Peyer's patch (tissue), 4 donors: ENCODE data around the gene ULK2. TPM values are rescaled to one million over a fixed set of nuclear protein-coding genes. Genes with fewer than 3 reads are reported as not detected.

ENCODE experiments used
- DNase-seq, 3 donors: peaks; one replicate each; pipeline ENCODE4 v3.0.0-alpha.2; 2017 to 2019
- H3K27ac ChIP-seq, 4 donors: fragments of 200-600 bp; sonication (generic); one replicate each; pipeline ENCODE4 v1.5.1; 2016 to 2019
- H3K27me3 ChIP-seq, 2 donors: fragments of 200-600 bp; sonication (generic); one replicate each; pipeline ENCODE4 v1.5.1; 2019
- H3K36me3 ChIP-seq, 3 donors: fragments of 200-600 bp; sonication (generic); one replicate each; pipeline ENCODE4 v1.5.1; 2016 to 2019
- H3K4me1 ChIP-seq, 4 donors: fragments of 200-600 bp; sonication (generic); one replicate each; pipeline ENCODE4 v1.5.1; 2016 to 2019
- H3K4me3 ChIP-seq, 4 donors: fragments of 200-600 bp; sonication (generic); 1 replicate in 3 of 4; 2 replicates in 1 of 4; pipeline ENCODE4 v1.5.1; 2016 to 2019; ENCODE audit warnings: mild to moderate bottlenecking in 1 of 4
- H3K9me3 ChIP-seq, 4 donors: fragments of 200-600 bp; sonication (generic); one replicate each; pipeline ENCODE4 v1.5.1; 2016 to 2019; ENCODE audit warnings: mild to moderate bottlenecking in 1 of 4
- POLR2A ChIP-seq, 2 donors: fragments of 450-650 bp; IDR thresholded peaks; one replicate each; pipeline ENCODE4 v1.5.1; 2017; ENCODE audit warnings: antibody characterized with exemption in 2 of 2, mild to moderate bottlenecking in 2 of 2, moderate library complexity in 2 of 2
- total RNA-seq, 4 donors: library from RNA; depleted of rRNA; stranded (reverse); fragments of >200 nt; gene quantifications; one replicate each; pipeline ENCODE4 v1.1.0, GENCODE V29; 2016
- TF ChIP-seq, protein P1 (sequence below), 6 experiments: fragments of 450-650 bp in 4 of 6; fragments of 200-600 bp in 2 of 6; sonication (generic) in 1 of 6; IDR thresholded peaks; one replicate each; pipeline ENCODE4 v1.5.1; 2017 to 2019; ENCODE audit warnings: antibody characterized with exemption in 6 of 6, mild to moderate bottlenecking in 3 of 6, moderate library complexity in 1 of 6

ULK2 gene
- total RNA-seq, 4 donors from 2014 or later, result 2.8 to 8.8 (median 5.3) TPM

DNA sequence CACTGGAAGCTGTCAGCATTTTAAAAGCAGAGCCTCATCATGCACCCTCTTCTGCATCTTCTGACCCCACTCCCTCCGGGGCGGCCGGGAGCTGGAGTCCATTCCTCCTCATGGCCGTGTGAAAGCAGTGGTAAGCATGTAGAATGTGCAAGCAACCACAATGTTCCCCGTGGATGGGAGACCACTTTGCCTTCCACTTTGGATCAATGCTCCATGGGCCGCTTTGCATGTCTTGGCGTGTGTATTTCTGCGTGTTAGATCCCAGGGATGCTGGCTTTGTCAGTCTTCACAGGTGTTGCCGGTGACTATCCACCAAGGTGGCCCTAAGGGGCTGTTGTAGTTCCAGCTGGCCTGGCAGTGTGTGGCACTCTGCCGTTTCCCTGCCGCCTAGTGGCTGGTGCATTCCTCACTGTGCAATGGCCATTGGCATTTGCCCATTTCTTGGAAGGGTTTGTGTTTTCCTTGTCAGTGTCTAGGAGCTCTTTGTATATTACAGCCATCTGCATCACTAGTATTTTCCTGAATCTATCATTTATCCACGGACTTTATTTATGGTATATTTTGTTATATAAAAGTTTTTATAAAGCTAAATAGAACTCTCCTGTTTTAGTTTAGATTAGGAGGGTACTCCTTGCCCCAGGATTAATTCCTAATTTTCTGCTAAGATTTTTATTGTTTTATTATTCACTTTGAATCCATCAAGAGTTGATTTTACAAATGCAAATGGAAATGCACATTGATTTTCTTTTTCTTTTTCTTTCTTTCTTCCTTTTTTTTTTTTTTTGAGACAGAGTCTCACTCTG is 113.9 kb downstream of the ULK2 start:
- Histone ChIP-seq H3K9me3 (no peaks in the 10 kb centered on the region), H3K36me3 (no peaks in the 10 kb centered on the region), H3K4me1 (peaks cover 0 to 11% (median 6%) of the 10 kb centered on the region in 4 donors), H3K27ac (peak overlapping the region in 2 of 4 donors; percentile 20 to 67), H3K4me3 (no peak overlapping the region), H3K27me3 (no peaks in the 10 kb centered on the region)
- DNase-seq, result peak in 2 of 3 donors; percentile 67 to 72
- TF ChIP-seq POLR2A (IDR thresholded peaks at IDR 0.05), result no peak
- TF ChIP-seq, protein P1, sequence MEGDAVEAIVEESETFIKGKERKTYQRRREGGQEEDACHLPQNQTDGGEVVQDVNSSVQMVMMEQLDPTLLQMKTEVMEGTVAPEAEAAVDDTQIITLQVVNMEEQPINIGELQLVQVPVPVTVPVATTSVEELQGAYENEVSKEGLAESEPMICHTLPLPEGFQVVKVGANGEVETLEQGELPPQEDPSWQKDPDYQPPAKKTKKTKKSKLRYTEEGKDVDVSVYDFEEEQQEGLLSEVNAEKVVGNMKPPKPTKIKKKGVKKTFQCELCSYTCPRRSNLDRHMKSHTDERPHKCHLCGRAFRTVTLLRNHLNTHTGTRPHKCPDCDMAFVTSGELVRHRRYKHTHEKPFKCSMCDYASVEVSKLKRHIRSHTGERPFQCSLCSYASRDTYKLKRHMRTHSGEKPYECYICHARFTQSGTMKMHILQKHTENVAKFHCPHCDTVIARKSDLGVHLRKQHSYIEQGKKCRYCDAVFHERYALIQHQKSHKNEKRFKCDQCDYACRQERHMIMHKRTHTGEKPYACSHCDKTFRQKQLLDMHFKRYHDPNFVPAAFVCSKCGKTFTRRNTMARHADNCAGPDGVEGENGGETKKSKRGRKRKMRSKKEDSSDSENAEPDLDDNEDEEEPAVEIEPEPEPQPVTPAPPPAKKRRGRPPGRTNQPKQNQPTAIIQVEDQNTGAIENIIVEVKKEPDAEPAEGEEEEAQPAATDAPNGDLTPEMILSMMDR (IDR thresholded peaks at IDR 0.05), result peak in 4 of 6 experiments; percentile 30 to 73 (median 60)

DNA sequence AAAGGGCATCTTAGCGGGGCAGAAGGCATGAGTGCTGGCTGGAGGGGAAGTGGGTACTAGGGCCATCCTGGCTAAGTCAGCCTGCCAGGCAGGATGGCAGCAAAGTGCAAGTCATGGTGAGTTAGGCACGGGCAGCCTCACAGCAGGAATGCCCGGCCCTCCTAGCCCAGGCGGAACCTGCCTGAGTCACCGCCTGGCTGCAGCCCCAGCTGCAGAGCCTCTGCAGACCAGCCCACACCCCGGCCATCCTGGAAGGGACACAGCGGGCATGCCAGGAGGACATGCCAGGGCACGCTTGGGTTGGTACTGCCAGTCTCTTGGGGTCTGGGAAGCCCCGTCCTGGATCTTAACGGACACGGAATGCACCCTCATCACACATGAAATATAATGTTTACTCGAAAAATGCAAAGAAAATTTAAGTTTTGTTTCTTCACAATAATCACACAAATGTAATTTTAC is 114.7 kb downstream of the ULK2 start:
- peak overlapping the region in 3 of 4 donors; percentile 20 to 67 (median 49) for H3K27ac ChIP-seq
- TF ChIP-seq POLR2A (IDR thresholded peaks at IDR 0.05), result peak; percentile 30 to 31
- TF ChIP-seq, protein P1 (IDR thresholded peaks at IDR 0.05), result peak in 2 of 6 experiments; percentile 10 to 15
- peak in 2 of 3 donors; percentile 84 to 85 for DNase-seq

DNA sequence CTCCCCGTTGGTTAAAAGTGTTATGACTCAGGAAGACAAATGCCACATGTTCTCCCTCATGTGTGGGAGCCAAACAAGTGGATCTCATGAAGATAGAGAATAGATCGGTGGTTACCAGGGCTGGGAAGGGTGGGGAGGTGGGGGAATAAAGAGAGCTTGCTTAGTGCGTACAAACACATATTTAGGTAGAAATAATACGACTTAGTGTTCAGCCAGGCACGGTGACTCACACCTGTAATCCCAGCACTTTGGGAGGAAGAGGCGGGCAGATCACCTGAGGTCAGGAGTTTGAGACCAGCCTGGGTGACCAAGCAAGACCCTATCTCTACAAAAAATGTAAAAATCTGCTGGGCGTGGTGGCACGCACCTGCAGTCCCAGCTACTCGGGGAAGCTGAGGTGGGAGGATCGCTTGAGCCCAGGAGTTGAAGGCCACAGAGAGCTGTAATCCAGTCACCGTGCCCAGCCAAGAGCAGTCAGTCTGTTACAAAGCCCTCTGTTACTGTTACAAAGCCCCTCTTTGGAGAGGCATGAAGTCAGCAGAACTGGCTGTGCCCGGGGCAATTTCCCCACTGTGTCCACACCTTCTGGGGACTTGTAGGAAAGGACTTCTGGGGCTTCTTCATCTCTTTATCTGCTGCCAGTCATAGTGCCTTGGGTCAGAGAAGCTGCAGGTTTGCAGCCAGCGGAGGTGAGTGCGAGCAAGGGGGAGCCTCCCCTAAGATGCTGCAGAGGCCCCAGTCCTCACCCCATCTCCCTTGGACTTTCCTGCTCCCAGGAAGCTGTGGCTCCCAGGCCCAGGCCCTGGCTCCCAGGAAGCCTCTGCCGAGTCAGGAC is 115.3 kb downstream of the ULK2 start:
- TF ChIP-seq, protein P1 (IDR thresholded peaks at IDR 0.05), result no peak
- TF ChIP-seq POLR2A (IDR thresholded peaks at IDR 0.05), result no peak
- H3K27me3 ChIP-seq, result no peaks in the 10 kb centered on the region
- no peak for DNase-seq
- peak overlapping the region in 3 of 4 donors; percentile 20 to 67 (median 49) for H3K27ac ChIP-seq
- peaks cover 0 to 23% (median 6%) of the 10 kb centered on the region in 4 donors for H3K4me1 ChIP-seq
- H3K4me3 ChIP-seq, result no peak overlapping the region
- H3K36me3 ChIP-seq, result no peaks in the 10 kb centered on the region
- H3K9me3 ChIP-seq, result no peaks in the 10 kb centered on the region

More for the DNA sequence above, 114.7 kb downstream of the ULK2 start:
- Histone ChIP-seq H3K27me3 (no peaks in the 10 kb centered on the region), H3K4me3 (no peak overlapping the region), H3K4me1 (peaks cover 0 to 19% (median 6%) of the 10 kb centered on the region in 4 donors), H3K36me3 (no peaks in the 10 kb centered on the region), H3K9me3 (no peaks in the 10 kb centered on the region)

DNA sequence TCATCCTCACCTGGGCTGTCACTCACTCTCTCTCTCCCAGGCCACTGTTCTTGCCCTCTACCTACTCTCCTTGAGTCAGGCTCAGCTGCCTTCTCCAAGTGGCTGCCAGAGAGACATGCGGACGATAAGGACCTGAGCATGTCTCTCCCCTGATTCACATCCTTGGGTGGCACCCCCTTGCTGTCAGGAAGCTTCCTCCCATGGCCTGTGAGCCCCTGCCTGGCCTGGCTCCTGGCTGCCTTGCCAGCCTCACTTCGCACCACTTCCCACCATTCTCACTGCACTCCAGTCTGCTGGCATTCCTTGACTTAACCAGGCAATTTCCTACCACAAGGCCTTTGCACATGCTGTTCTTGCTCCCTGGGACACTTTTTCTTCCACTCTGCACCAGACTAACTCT is 116.9 kb downstream of the ULK2 start:
- H3K4me1 ChIP-seq, result peaks cover 0 to 28% (median 6%) of the 10 kb centered on the region in 4 donors
- TF ChIP-seq, protein P1 (IDR thresholded peaks at IDR 0.05), result no peak
- no peak for TF ChIP-seq POLR2A (IDR thresholded peaks at IDR 0.05)
- H3K27me3 ChIP-seq, result no peaks in the 10 kb centered on the region
- peak in 1 of 3 donors; percentile 26 for DNase-seq
- H3K36me3 ChIP-seq, result no peaks in the 10 kb centered on the region
- H3K9me3 ChIP-seq, result no peaks in the 10 kb centered on the region
- no peak overlapping the region for H3K27ac ChIP-seq
- H3K4me3 ChIP-seq, result no peak overlapping the region

DNA sequence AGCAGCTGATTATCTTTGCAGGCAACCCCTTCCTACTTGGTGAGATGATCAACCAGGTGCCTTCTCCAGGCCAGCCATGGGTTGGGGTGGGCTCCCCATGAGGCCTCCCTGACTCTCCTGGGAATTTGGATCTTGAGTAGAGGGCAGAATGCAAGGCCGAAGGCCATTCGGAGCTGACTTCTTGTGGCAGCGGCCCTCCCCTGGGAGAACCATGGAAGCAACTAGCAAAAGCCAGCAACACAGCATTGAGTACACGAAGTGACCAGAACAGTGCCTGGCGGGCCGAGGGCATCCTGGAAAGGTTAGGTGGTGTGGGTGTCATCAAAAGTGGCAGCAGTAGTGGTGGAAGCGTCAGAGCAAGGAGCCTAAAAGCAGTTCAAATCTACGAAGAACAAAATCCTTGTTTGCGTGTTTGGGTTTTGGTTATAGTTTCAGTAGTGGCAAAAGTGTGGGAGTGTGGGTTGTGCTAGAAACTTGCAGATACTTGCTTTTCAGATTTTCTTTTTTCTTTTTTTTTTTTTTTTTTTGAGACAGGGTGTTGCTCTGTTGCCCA is 117.6 kb downstream of the ULK2 start:
- no peaks in the 10 kb centered on the region for H3K9me3 ChIP-seq
- no peaks in the 10 kb centered on the region for H3K36me3 ChIP-seq
- peaks cover 0 to 35% (median 6%) of the 10 kb centered on the region in 4 donors for H3K4me1 ChIP-seq
- TF ChIP-seq POLR2A (IDR thresholded peaks at IDR 0.05), result no peak
- H3K27me3 ChIP-seq, result no peaks in the 10 kb centered on the region
- H3K27ac ChIP-seq, result no peak overlapping the region
- no peak for DNase-seq
- H3K4me3 ChIP-seq, result no peak overlapping the region
